GM18511 (cell line): ENCODE measurements around the gene GPATCH1.
"Not testable (repeated sequence)": the region's sequence is repeated elsewhere in the genome, so short reads cannot be mapped to it uniquely, and the experiment has no call there.

ENCODE experiments used
- ATAC-seq: cut with Tn5 transposase; IDR thresholded peaks from one replicate; pipeline ENCODE4 v1.9.1; 2021; ENCODE audit warnings: mild to moderate bottlenecking, moderate library complexity; ENCODE audit not compliant: unreplicated experiment

GPATCH1 gene

GRCh38 chr19:33080761-33081681 lies at the start of gene GPATCH1:
Gene GPATCH1 (plus strand): TSS chr19:33081181. CDS start chr19:33081194, 13 bp downstream.
- peak; percentile 90 for ATAC-seq

- ATAC-seq, result no peak
These were observed 48.7 kb upstream of the GPATCH1 start for GRCh38 chr19:33032218-33032781.

GRCh38 chr19:33035461-33035860 lies 45.5 kb upstream of the GPATCH1 start:
- no peak for ATAC-seq

DNA sequence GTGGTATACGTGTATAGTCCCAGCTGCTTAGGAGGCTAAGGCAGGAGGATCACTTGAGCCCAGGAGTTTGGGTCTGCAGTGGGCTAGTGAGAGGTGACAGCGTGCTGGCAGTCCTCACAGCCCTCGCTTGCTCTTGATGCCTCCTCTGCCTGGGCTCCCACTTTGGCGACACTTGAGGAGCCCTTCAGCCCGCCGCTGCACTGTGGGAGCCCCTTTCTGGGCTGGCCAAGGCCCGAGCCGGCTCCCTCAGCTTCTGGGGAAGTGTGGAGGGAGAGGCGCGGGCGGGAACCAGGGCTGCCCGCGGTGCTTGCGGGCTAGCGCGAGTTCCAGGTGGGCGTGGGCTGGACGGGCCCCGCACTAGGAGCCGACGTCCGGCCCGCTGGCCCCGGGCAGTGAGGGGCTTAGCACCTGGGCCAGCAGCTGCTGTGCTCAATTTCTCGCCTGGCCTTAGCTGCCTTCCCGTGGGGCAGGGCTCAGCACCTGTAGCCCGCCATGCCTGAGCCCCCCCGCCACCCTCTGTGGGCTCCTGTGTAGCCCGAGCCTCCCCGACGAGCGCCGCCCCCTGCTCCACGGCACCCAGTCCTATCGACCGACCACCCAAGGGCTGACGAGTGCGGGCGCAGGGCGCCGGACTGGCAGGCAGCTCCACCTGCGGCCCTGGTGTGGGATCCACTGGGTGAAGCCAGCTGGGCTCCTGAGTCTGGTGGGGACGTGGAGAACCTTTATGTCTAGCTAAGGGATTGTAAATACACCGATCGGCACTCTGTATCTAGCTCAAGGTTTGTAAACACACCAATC lies 44.4 kb upstream of the GPATCH1 start:
- not testable (repeated sequence) for ATAC-seq

- not testable (repeated sequence) for ATAC-seq
These were observed 43.6 kb upstream of the GPATCH1 start for GRCh38 chr19:33037168-33038025.

DNA sequence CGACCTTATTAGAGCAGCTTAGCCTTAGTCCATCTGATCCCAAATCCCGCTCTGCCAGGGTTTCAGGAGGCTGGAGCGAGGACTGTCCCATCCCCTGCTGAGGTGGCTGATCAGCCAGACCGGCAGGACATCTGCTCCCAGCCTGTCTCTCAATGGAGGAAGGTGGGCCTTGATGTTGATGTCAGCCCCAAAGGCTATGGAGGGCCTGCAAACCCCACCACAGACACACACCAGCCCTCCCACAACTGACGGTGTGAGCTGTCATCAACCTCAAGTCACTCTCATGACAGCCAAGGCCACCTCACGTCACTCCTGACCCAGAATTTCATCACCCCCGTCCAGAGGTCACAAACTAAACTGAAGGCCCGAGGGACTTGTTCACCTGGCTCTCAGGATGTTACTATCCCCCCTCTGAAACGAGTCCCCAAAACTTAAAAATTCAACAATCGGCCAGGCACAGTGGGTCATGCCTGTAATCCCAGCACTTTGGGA lies 41.8 kb upstream of the GPATCH1 start:
- ATAC-seq, result no peak

DNA sequence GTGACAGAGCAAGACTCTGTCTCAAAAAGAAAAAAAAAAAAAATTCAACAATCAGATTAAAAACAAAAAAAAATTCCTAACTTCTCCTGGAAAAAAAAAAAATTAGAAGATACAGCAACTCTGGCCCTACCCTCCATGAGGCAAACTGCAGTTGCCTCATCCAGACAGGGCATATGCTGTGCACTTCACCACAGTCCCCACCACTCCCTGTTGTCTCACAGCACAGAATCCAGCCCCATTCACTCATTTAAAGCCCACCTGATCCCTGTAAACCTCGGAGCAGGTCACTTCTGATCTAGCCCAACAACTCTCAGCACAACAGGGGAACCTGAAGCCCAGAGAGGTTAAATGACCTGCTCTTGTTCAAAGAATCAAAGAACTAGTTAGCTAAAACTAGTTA lies 41.2 kb upstream of the GPATCH1 start:
- ATAC-seq, result no peak

DNA sequence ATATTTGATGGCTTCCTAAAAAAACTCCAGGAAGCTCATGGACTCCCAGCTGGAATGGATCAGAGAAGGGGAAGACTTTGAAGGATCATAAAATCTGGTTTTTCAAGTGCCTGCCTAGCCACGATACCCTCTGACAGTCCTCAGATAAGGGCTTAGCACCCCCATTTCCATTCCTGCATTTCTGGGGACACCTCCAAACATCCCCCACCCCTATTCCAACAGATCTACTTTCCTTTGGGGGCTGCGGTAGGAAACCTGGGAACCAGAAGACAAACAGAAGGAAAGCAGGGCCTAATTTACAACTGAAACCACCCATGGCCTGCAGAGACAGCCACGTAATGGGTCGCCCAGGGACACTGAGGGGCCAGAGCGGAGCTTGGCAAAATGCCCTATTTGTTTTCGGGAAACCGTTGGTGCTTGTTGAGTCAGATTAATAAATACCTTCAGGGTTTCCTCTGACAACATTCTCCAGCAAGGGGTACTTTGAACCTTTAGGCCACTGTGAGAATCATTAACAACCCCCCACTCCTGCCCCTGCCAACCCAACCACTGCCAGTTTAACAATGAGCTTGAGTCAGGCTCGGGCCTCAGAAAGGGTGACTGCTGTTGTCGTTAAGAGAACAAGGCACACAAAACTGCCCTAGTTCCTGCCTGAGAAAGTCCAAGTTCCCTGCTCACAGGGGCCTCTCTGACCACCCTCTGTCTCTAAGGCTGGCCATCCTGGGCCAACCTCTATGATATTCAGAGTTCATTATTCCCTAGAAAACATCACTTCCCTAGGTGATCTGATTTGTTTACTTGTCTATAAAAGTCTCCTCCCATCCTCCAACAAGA lies 39.8 kb upstream of the GPATCH1 start:
- no peak for ATAC-seq

DNA sequence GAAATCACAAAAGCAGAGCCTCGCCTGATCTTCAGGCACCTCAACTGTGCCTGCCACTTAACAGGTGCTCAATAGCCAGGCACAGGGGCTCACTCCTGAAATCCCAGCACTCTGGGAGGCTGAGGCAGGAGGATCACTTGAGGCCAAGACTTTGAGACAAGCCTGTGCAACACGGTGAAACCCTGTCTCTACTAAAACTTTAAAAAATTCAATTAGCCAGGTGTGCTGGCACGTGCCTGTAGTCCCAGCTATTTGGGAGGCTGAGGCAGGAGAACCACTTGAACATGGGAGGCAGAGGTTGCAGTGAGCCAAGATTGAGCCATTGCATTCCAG lies 39.2 kb upstream of the GPATCH1 start:
- not testable (repeated sequence) for ATAC-seq

- no peak for ATAC-seq
These were observed 33.6 kb upstream of the GPATCH1 start for GRCh38 chr19:33047422-33047821.

DNA sequence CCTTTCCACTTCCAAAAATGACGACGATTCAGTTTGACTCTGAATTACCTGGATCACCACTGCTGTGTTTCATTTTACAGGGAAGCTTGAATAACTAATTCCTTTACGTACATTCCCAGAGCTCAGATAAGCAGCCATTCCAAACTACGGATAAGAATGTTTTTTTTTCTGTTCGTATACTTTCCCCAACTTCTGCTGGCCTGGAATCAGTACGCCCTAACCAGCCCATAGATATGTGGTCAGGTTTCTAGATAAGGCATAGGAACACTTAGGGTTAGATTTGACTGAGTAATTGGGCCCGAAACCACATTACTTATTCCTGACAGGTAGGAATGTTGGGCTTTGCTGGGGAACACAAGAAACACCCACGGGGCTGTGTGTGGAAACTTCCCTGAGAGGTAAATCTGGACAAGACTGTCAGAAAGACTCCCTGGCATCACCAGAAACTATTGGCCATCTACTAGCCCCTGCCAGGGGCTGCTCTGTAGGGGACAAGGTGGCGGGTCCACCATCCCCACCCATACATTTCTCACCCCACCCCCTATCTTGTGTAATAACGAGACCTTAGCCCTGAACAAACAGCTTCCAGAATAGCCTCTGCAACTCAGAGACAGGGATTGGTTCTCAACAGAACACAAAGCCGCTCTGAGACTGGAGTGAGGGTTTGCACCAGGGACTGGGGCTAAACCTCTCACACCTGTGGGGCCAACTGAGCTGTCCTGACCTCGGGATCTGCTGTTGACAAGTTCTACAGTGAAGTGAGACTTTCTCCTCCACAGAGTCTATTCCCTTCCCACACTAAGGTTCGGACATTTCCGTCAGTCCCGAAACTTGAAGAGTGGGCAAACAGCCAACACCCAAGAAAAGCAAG lies 31.9 kb upstream of the GPATCH1 start:
- no peak for ATAC-seq

DNA sequence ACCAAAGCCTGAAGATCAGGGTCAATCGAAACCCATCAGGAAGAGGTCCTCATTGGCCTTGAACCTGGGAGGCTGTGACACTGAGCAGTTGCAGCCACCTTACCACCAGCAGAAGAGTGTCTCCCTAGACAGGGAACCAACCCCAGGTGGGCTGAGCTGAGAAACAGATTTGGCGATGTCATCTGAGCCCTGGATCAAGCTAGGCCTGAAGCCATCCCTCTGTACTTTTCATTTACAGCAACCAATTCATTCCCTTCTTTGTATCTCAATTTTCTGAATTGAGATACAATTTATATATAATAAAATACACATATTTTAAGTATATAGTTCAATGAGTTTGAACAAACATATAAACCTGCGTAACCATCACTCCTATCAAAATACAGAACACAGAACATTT lies 30.9 kb upstream of the GPATCH1 start:
- ATAC-seq, result no peak

DNA sequence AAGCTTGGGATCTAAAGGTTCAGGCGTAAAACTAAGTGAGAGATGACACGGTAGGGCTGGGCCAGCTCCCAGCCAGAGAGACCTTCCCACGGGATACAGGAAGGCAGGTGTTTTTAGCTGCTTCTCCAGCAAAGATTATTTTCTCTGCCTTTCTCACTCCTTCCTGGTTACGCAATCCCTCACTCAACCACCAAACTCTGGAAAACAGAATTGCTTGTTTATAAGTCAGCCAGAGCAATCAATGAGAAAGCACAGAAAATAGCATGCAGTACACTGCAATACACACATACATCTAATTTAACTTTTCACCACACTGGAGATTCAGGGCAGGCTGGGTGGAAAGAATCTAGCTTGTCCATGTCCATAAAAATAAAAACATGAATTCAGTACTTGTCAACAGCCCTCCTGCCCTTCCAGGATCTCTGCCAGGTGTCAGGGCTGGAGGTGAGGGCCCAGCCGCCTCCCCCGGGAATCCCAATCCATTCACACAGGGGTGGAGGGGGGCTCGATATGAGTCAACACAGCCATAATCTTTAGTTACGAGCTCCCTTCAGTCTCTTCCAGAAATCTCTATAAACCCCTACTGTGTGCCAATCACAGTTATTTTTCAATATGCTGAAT lies 28.5 kb upstream of the GPATCH1 start:
- ATAC-seq, result no peak

DNA sequence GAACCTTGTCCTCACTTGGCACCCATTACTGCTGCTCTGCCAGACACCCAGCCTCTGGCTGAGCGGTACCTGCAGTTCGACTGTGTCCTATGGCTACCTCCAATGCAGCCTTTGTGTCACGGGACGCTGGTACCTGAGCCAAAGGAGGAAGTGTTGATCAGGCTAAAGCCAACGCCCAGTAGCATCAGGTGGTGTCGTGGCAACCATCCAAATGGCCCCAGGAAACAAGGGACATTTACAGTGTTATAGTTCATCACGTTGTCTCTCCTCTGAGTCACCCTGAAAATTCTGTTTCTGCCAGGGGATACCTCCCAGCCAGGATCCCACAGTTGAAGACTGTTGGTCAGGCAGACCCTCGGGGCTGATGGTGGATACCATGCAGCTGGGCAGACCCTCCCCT lies 26.4 kb upstream of the GPATCH1 start:
- no peak for ATAC-seq

- no peak for ATAC-seq
These were observed 25.3 kb upstream of the GPATCH1 start for GRCh38 chr19:33055718-33056117.

GRCh38 chr19:33060586-33060985 lies 20.4 kb upstream of the GPATCH1 start:
- no peak for ATAC-seq

DNA sequence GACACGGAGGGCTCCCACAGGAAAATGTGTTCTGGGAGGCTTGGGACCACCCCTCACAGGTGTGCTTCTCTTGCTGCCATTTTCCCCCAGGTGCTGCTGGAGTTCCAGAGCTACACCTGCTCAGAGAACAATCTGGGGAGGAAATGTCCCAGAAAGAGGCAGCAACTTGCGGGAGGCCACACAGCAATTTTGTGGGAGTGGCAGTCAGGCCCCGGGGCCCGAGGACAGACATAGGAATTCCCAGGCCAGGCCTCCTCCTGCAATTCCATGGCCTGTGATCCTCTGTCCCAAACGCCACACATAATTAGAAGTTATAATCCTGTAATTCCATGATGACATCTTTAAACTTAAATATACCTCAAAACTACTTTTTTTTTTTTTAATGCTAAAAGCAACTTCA lies 18.1 kb upstream of the GPATCH1 start:
- ATAC-seq, result no peak

DNA sequence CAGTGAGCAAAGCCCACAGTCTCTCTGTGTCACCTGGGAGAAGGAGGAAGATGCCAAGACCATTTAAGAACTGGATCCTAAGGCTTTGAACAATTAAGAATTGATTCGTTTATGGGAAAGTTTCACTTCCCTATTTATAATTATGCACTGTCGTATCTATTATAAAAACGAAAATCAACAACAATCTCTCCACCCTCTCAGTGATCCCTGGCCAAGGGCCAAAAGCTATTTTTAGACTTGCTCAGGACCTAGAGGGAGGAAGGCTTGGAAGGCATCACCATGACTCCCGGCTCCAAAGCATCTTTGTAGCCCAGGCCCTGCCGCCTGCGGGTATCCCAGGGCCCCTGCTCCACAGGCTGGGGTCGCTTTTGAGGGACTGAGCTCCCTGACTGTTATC lies 17.6 kb upstream of the GPATCH1 start:
- ATAC-seq, result no peak
